GM06990 (cell line): ENCODE measurements around the gene TTC27.

Experiments used
- DNase-seq: peaks from one replicate; pipeline ENCODE4 v3.0.0-alpha.2; 2011; ENCODE audit not compliant: insufficient read length; ENCODE audit errors: extremely low read depth
- H3K27me3 ChIP-seq: replicated peaks from 2 replicates; pipeline ENCODE4 v1.6.0; 2011; ENCODE audit warnings: low read length; ENCODE audit not compliant: control insufficient read depth, insufficient read depth
- H3K36me3 ChIP-seq: 2 replicates; pipeline ENCODE4 v1.5.1; 2011; ENCODE audit warnings: low read length; ENCODE audit not compliant: control insufficient read depth, insufficient read depth
- H3K4me3 ChIP-seq: replicated peaks from 2 replicates; pipeline ENCODE4 v1.5.1; 2011; ENCODE audit warnings: low read depth, mild to moderate bottlenecking, control low read depth, low read length
- CTCF ChIP-seq: IDR thresholded peaks from 2 replicates; pipeline ENCODE4 v1.5.1; 2011; ENCODE audit warnings: low read length, control low read depth, mild to moderate bottlenecking, inconsistent platforms; ENCODE audit not compliant: insufficient read depth, poor library complexity, severe bottlenecking

TTC27 gene

DNA sequence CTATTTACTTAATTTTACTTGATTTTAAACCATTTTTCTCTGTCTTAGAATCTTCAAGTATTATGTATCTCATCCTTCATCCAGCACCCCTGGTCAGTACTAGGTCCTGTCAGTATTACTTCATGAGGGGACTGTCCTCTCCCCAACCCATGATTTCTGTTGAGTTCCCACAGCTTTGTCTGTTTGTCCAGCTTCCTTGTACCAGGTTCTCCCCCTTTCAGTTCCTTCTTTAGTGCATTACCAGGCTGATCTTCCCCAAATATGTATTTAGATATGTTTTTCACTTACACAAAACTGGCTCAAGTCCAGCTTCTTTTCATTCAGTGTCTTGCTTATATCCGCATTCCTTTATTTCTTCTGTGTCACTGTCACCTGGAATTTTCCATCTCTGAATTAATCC lies 13.8 kb upstream of the TTC27 start:
- DNase-seq: no peak

GRCh38 chr2:32617599-32618189 lies 10.2 kb upstream of the TTC27 start:
- H3K4me3 ChIP-seq: no peak overlapping the region
- H3K36me3 ChIP-seq: peaks cover 14% of the 10 kb centered on the region
- TF ChIP-seq CTCF: no peak
- H3K27me3 ChIP-seq: no peaks in the 10 kb centered on the region
- no peak for DNase-seq

More for the DNA sequence above, 13.8 kb upstream of the TTC27 start:
- Histone ChIP-seq H3K4me3 (no peak overlapping the region), H3K36me3 (peaks cover 14% of the 10 kb centered on the region), H3K27me3 (no peaks in the 10 kb centered on the region)
- no peak for TF ChIP-seq CTCF

DNA sequence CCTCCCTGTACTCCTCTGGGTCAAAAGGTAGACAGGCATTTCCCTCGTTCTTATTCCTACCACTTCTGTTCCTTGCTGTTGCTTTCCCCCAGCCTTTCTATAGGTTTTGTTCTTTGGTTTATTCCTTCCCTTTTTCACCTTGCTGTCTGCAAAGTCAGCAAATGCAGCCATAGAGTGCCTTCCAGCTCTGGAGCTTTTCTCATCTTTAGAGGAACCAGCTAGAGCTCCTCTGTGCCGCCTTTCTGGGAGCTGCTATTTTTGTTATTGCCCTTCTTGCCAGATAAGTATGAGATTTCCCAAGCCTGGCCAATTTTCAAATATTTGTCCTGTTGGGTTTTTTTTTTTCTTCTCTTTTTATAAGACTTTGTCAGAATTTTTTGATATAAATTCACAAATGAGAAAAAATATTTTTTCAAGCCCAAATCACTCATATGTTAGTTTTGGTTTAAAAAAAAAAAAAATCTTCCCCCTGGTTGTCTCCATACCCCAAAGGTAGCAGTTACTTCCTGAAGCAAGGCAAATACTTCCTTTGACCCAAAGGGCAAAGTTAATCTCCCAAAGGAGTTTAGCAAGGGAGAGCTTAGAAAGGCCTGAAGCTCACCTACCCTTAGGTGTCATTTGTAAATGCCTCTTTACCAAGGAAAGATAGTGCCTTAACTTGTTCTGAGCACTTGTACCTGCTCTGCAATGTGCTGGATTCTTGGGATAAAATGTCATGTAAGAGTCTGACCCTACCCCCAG lies 5.1 kb upstream of the TTC27 start:
- TF ChIP-seq CTCF: no peak
- no peak overlapping the region for H3K4me3 ChIP-seq
- no peak for DNase-seq
- H3K36me3 ChIP-seq: peaks cover 1% of the 10 kb centered on the region
- H3K27me3 ChIP-seq: no peaks in the 10 kb centered on the region

- Histone ChIP-seq H3K36me3 (peaks cover 1% of the 10 kb centered on the region), H3K27me3 (no peaks in the 10 kb centered on the region), H3K4me3 (no peak overlapping the region)
- DNase-seq: no peak
- TF ChIP-seq CTCF: no peak
Observed at GRCh38 chr2:32623311-32623706, 4.5 kb upstream of the TTC27 start.

GRCh38 chr2:32624812-32625211 lies 3.0 kb upstream of the TTC27 start:
- H3K4me3 ChIP-seq: no peak overlapping the region
- no peak for DNase-seq
- no peaks in the 10 kb centered on the region for H3K27me3 ChIP-seq
- peaks cover 1% of the 10 kb centered on the region; the same call in 1 of the 2 replicates for H3K36me3 ChIP-seq
- no peak for TF ChIP-seq CTCF
